Caco-2 (cell line): ENCODE results near the gene TMPRSS15. TPM values are rescaled to one million over a fixed set of nuclear protein-coding genes. Genes with fewer than 3 reads are reported as not detected.

Experiments
- BruUV-seq: library from RNA; stranded (reverse); fragments of 400-500 nt; replicated peaks from 2 replicates; lab custom pipeline; 2021; lab: Mats Ljungman, UMichigan
- CTCF ChIA-PET: fragments of 300-600 bp; sonication (Branson Sonifier 250); formaldehyde crosslinking; loops from one replicate; lab custom pipeline; 2022; ENCODE audit warnings: antibody characterized with exemption; lab: Charles Lee
- POLR2A ChIA-PET: fragments of 300-600 bp; sonication (Branson Sonifier 250); formaldehyde crosslinking; loops from one replicate; lab custom pipeline; 2022; ENCODE audit warnings: antibody characterized with exemption; lab: Charles Lee
- DNase-seq, 2 experiments: peaks; one replicate each; pipeline versions ENCODE4 v3.0.0 to v3.0.0-alpha.2; 2020 to 2022
- H3K27me3 ChIP-seq: replicated peaks from 2 replicates; pipeline ENCODE4 v1.6.0; 2011; ENCODE audit warnings: low read length; ENCODE audit not compliant: control insufficient read depth, insufficient read depth
- H3K36me3 ChIP-seq: 2 replicates; pipeline ENCODE4 v1.5.1; 2011; ENCODE audit warnings: low read length; ENCODE audit not compliant: control insufficient read depth, insufficient read depth
- H3K4me1 ChIP-seq: fragments of 250-450 bp; sonication (Bioruptor Pico); 2 replicates; pipeline ENCODE4 v1.5.1; 2020; ENCODE audit warnings: mild to moderate bottlenecking
- H3K4me3 ChIP-seq: 2 replicates; pipeline ENCODE4 v1.5.1; 2011; ENCODE audit warnings: low read depth, mild to moderate bottlenecking, control low read depth, low read length
- H3K9me3 ChIP-seq: fragments of 250-450 bp; sonication (Bioruptor Pico); 2 replicates; pipeline ENCODE4 v1.5.1; 2020; ENCODE audit warnings: mild to moderate bottlenecking, moderate library complexity
- H3K27ac Mint-ChIP-seq: one replicate; pipeline ENCODE4 v1.8.0; 2022; ENCODE audit warnings: mixed read lengths; ENCODE audit not compliant: unreplicated experiment
- H3K27me3 Mint-ChIP-seq: one replicate; pipeline ENCODE4 v1.8.0; 2022; ENCODE audit warnings: mixed read lengths; ENCODE audit not compliant: insufficient read depth, unreplicated experiment
- H3K36me3 Mint-ChIP-seq: one replicate; pipeline ENCODE4 v1.8.0; 2022; ENCODE audit warnings: mild to moderate bottlenecking, mixed read lengths; ENCODE audit not compliant: insufficient read depth, unreplicated experiment
- H3K4me1 Mint-ChIP-seq: one replicate; pipeline ENCODE4 v1.8.0; 2022; ENCODE audit warnings: low read depth, mixed read lengths; ENCODE audit not compliant: unreplicated experiment
- H3K4me3 Mint-ChIP-seq: one replicate; pipeline ENCODE4 v1.8.0; 2022; ENCODE audit warnings: mild to moderate bottlenecking, moderate library complexity, mixed read lengths; ENCODE audit not compliant: unreplicated experiment
- H3K9me3 Mint-ChIP-seq: one replicate; pipeline ENCODE4 v1.8.0; 2022; ENCODE audit warnings: mixed read lengths; ENCODE audit not compliant: unreplicated experiment
- CTCF ChIP-seq, 2 experiments: fragments of 200-600 bp in 1 of 2; IDR thresholded peaks; 1 replicate in 1 of 2; 2 replicates in 1 of 2; pipeline versions ENCODE4 v1.5.1 to v1.8.0; 2011 to 2022; ENCODE audit warnings: antibody characterized with exemption in 1 of 2, control low read depth in 1 of 2, inconsistent platforms in 1 of 2, low read depth in 1 of 2, low read length in 1 of 2, mild to moderate bottlenecking in 1 of 2, moderate library complexity in 1 of 2; ENCODE audit not compliant: insufficient read depth in 1 of 2, severe bottlenecking in 1 of 2, unreplicated experiment in 1 of 2
- intact Hi-C: fragments of 100-400 bp; cut with micrococcal nuclease; formaldehyde crosslinking; loops from one replicate; pipeline ENCODE4 v1.10.0; 2022; ENCODE audit not compliant: unreplicated experiment
- total RNA-seq: library from RNA; stranded (reverse); gene quantifications from 2 replicates; pipeline ENCODE4 v1.2.3, GENCODE V29; 2022

TMPRSS15 gene
- total RNA-seq, 1 experiment from 2014 or later: not detected

- H3K36me3 ChIP-seq: no peaks in the 10 kb centered on the region
- intact Hi-C loops: no loop called here
- no peaks in the 10 kb centered on the region for H3K27me3 ChIP-seq
- CTCF ChIA-PET: no interaction called here
- no peaks in the 10 kb centered on the region for H3K4me1 ChIP-seq
- Mint-ChIP-seq H3K4me3 (no peak overlapping the region), H3K9me3 (no peaks in the 10 kb centered on the region), H3K27me3 (no peaks in the 10 kb centered on the region), H3K4me1 (no peaks in the 10 kb centered on the region), H3K36me3 (no peaks in the 10 kb centered on the region), H3K27ac (no peak overlapping the region)
- H3K4me3 ChIP-seq: no peak overlapping the region
- BruUV-seq: no TSS peak
- DNase-seq: no peak
- TF ChIP-seq CTCF (IDR thresholded peaks at IDR 0.05; ENCODE audit: insufficient read depth in 1 of 2, low read depth in 1 of 2, low read length in 1 of 2, severe bottlenecking in 1 of 2, unreplicated experiment in 1 of 2): no peak
- POLR2A ChIA-PET: interaction anchor here (0.6 kb wide), 1 partner anchor 439 kb away, joined by 3 read pairs; no protein-coding TSS in a partner anchor
- H3K9me3 ChIP-seq: no peaks in the 10 kb centered on the region
These were observed 130.2 kb downstream of the TMPRSS15 start for GRCh38 chr21:18273400-18273799.

- no peaks in the 10 kb centered on the region for H3K4me1 Mint-ChIP-seq
- DNase-seq: no peak
- Histone ChIP-seq H3K27me3 (no peaks in the 10 kb centered on the region), H3K4me1 (no peaks in the 10 kb centered on the region), H3K36me3 (no peaks in the 10 kb centered on the region), H3K4me3 (no peak overlapping the region), H3K9me3 (no peaks in the 10 kb centered on the region)
- no peak overlapping the region for H3K27ac Mint-ChIP-seq
- H3K9me3 Mint-ChIP-seq: no peaks in the 10 kb centered on the region
- H3K4me3 Mint-ChIP-seq: no peak overlapping the region
- no peaks in the 10 kb centered on the region for H3K36me3 Mint-ChIP-seq
- ChIA-PET POLR2A (no interaction called here), CTCF (no interaction called here)
- intact Hi-C loops: no loop called here
- H3K27me3 Mint-ChIP-seq: peaks cover 2% of the 10 kb centered on the region
- BruUV-seq: no TSS peak
- TF ChIP-seq CTCF (IDR thresholded peaks at IDR 0.05; ENCODE audit: insufficient read depth in 1 of 2, low read depth in 1 of 2, low read length in 1 of 2, severe bottlenecking in 1 of 2, unreplicated experiment in 1 of 2): no peak
These were observed 133.7 kb downstream of the TMPRSS15 start for GRCh38 chr21:18269856-18270255.

DNA sequence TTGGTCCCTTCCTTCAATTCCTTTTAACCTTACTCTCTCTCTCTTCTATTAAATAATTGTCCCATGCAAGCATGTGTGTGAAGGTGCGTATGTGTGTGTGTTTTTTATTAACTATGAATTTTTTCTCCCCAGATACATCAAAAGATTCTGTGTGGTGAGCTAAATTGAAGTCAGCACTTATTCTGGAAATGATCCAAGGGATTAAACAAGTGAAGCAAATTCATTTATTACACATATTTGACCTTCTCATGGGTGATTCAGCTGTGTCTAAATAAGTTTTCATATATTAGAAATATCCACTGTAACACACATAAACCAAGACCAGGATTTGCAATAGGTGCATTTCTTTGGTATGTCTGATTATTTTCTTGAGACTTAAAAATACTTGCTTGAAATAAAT lies 134.7 kb downstream of the TMPRSS15 start:
- Histone ChIP-seq H3K4me1 (no peaks in the 10 kb centered on the region), H3K9me3 (no peaks in the 10 kb centered on the region), H3K36me3 (no peaks in the 10 kb centered on the region), H3K27me3 (no peaks in the 10 kb centered on the region), H3K4me3 (no peak overlapping the region)
- Mint-ChIP-seq H3K4me3 (no peak overlapping the region), H3K27me3 (peaks cover 5% of the 10 kb centered on the region), H3K27ac (no peak overlapping the region), H3K4me1 (no peaks in the 10 kb centered on the region), H3K9me3 (no peaks in the 10 kb centered on the region), H3K36me3 (no peaks in the 10 kb centered on the region)
- ChIA-PET CTCF (no interaction called here), POLR2A (no interaction called here)
- no peak for TF ChIP-seq CTCF (IDR thresholded peaks at IDR 0.05; ENCODE audit: insufficient read depth in 1 of 2, low read depth in 1 of 2, low read length in 1 of 2, severe bottlenecking in 1 of 2, unreplicated experiment in 1 of 2)
- intact Hi-C loops: no loop called here
- no peak for DNase-seq
- BruUV-seq: no TSS peak
